Stimulated activated CD4-positive, alpha-beta T cell treated with anti-CD3 and anti-CD28 coated beads, Interleukin-12 subunit alpha, Interleukin-12 subunit beta, amount 100 ng/mL, for 4 hours (primary cell): Measurements from ENCODE around the gene SOBP.

ENCODE experiments used
- DNase-seq: peaks from one replicate; pipeline ENCODE4 v3.0.0-alpha.2; 2020

The SOBP gene

GRCh38 chr6:107645740-107646139 lies 155.8 kb downstream of the SOBP start:
- DNase-seq = no peak

DNA sequence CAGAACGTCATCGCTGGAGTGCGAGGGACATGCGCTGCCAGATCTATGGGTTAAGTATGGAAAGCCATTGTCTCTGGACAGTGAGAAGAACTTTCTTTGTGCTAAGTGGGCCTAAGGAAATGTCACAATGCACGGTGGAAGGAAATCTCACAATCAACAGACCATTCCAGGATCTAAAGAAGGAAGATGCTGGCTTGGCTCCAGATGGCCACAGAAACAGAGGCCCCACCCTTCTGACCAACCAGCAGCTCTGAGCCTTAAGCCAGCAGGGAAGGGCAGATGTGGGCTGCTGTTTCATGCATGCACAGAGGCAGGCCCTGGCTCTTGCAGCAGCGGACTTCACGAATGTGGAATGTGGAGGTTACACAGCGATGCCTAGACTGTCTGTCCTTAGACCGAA lies 156.3 kb downstream of the SOBP start:
- DNase-seq = no peak

- no peak for DNase-seq
Observed at GRCh38 chr6:107646776-107647438, 157.0 kb downstream of the SOBP start.

GRCh38 chr6:107647439-107647948 lies 157.6 kb downstream of the SOBP start:
- DNase-seq = no peak

- no peak for DNase-seq
Observed at GRCh38 chr6:107648983-107649382, 159.1 kb downstream of the SOBP start.

- no peak for DNase-seq
Observed at GRCh38 chr6:107652526-107653182, 162.7 kb downstream of the SOBP start.

DNA sequence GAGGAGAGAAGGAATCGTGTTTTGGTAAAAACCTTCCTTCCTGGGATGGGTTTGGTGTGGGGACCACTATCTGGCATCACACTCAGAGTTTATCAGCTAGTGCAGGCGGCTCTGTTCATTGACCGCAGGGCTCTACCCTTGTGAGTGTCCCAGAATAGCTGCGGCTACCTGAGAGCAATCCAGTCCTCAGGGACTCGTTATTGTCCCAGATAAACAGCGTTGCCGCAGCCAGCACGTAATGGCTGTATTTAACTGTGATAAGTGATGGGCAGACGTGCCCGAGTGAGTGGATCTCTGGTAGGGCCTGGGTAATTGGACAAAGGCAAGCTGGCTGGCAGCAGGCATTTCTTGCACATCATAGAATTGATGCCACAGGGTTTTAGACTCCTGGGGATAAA lies 163.3 kb downstream of the SOBP start:
- no peak for DNase-seq

DNA sequence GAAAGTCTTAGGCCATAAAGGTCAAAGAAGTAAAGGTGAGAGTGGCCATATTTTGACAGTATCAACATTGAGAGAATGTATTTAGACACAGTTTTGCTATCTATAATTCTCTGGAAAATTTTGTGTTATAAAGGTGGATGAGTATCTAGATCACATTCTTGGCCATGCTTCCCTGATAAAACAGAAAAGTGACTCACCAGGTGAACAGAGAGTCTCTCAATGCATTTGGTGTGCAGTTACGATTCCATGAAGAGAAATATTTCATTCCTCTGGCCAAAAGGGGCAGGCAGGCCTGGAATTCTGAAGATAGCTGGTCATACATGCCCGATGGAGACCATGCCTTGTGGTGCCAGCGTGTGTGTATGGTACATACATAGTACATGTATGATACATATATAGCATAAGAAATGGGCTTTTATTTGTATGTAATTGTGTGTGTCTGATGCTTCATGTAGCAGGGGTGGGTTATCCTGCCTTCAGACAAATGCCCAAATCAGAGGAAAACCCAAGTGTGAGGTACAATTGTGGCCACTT lies 164.0 kb downstream of the SOBP start:
- no peak for DNase-seq

- no peak for DNase-seq
Observed at GRCh38 chr6:107654764-107655163, 164.8 kb downstream of the SOBP start.

GRCh38 chr6:107655245-107655644 lies 165.3 kb downstream of the SOBP start:
- DNase-seq = no peak

DNA sequence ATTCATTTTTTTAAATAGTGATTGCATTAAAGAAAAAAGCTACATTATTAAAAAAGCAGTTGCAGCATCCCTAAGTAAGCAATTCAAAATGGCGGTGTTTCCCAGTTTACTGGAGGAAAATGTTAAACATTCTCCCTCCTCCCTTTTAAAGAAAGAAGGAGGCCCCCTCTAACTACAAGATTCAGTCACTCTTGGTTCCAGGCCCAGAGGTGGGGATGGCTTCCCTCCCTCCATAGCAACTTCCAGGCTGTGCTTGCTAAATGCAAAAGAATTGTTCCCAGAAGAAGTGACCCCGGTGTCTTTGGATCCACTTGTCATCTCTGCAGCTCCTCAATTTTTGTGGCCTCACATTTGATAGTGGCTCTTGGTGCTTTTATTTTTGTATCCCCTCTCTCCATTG lies 165.9 kb downstream of the SOBP start:
- DNase-seq = no peak

GRCh38 chr6:107656401-107656800 lies 166.5 kb downstream of the SOBP start:
- DNase-seq = no peak

DNA sequence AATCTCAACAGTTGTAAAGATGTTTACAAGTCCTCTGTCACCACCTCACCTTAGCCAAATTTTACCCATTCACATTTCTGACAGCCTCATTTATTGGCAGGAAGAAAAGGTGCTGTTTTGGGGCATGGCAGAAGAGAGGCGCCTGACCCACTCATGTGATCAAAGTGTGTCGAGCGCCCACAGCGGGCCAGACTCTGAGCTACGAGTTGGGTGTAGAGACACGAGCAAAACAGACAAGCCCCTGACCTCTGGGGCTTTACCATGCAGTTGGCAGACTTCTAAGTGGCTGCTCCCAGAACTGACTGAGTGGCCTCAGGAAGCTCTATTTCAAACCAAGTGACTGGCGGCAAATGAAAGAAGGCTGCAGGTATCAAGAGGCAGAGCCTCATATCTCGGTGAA lies 167.0 kb downstream of the SOBP start:
- DNase-seq = no peak

- DNase-seq = no peak
Observed at GRCh38 chr6:107657373-107657754, 167.4 kb downstream of the SOBP start.

- DNase-seq = peak; percentile 18
Observed at GRCh38 chr6:107657755-107658461, 168.0 kb downstream of the SOBP start.

GRCh38 chr6:107658920-107659865 lies 169.3 kb downstream of the SOBP start:
- no peak for DNase-seq

- DNase-seq = no peak
Observed at GRCh38 chr6:107660839-107661238, 170.9 kb downstream of the SOBP start.

- DNase-seq = no peak
Observed at GRCh38 chr6:107661291-107661690, 171.4 kb downstream of the SOBP start.

- DNase-seq = no peak
Observed at GRCh38 chr6:107662333-107662732, 172.4 kb downstream of the SOBP start.

DNA sequence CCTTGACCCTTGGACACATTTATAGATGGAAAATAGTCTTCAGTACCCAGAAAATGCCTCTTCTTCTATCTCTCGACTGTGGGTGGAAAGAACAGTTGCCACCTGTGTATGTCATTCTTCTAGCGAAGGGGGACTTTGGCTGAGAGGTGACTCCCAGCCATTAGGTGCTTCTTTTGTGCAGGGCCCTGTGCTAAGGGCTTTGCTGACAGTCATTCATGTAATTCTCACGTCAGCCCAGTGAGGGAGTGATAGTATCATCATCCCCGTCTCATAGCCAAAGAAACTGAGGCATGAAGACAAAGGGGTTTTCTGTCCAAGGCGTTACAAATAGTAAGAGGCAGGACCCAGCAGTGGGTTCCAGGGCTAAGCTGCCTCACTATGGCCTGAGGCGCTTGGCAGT lies 173.4 kb downstream of the SOBP start:
- no peak for DNase-seq

- DNase-seq = no peak
Observed at GRCh38 chr6:107665382-107665781, 175.5 kb downstream of the SOBP start.
